Fibroblast of lung (primary cell): ENCODE measurements around the gene NUB1. TPM values are rescaled to one million over a fixed set of nuclear protein-coding genes. Genes with fewer than 3 reads are reported as not detected.

Source experiments
- DNase-seq, 2 donors: peaks; one replicate each; pipeline versions ENCODE4 v3.0.0 to v3.0.0-alpha.2; 2010; ENCODE audit warnings: low read depth in 2 of 2
- H2AFZ ChIP-seq: 2 replicates; pipeline ENCODE4 v1.5.1; 2012; ENCODE audit warnings: low read length, control low read depth, inconsistent platforms
- H3K27ac ChIP-seq: 2 replicates; pipeline ENCODE4 v1.5.1; 2011; ENCODE audit warnings: low read length, control low read depth; ENCODE audit not compliant: insufficient read depth
- H3K27me3 ChIP-seq: 2 replicates; pipeline ENCODE4 v1.5.1; 2011; ENCODE audit warnings: mild to moderate bottlenecking, low read length; ENCODE audit not compliant: control insufficient read depth, insufficient read depth
- H3K36me3 ChIP-seq: 2 replicates; pipeline ENCODE4 v1.5.1; 2011; ENCODE audit warnings: low read length; ENCODE audit not compliant: control insufficient read depth, insufficient read depth
- H3K4me1 ChIP-seq: 2 replicates; pipeline ENCODE4 v1.5.1; 2011; ENCODE audit warnings: low read length; ENCODE audit not compliant: control insufficient read depth, insufficient read depth; ENCODE audit errors: extremely low read depth
- H3K4me2 ChIP-seq: 2 replicates; pipeline ENCODE4 v1.5.1; 2011; ENCODE audit warnings: low read length, control low read depth; ENCODE audit not compliant: insufficient read depth; ENCODE audit errors: extremely low read depth
- H3K4me3 ChIP-seq, 4 experiments: fragments of 200-600 bp in 1 of 4; sonication (generic) in 1 of 4; replicated peaks in 1 of 4; 2 replicates each; pipeline ENCODE4 v1.5.1; 2011 to 2016; ENCODE audit warnings: low read length in 4 of 4, low read depth in 3 of 4, mild to moderate bottlenecking in 3 of 4, control low read depth in 2 of 4, inconsistent platforms in 1 of 4, mixed read lengths in 1 of 4; ENCODE audit not compliant: insufficient read depth in 1 of 4; ENCODE audit errors: control extremely low read depth in 1 of 4
- H3K79me2 ChIP-seq: 2 replicates; pipeline ENCODE4 v1.5.1; 2012; ENCODE audit warnings: mild to moderate bottlenecking, low read length, inconsistent platforms; ENCODE audit not compliant: control insufficient read depth, insufficient read depth
- H3K9ac ChIP-seq: 2 replicates; pipeline ENCODE4 v1.5.1; 2011; ENCODE audit warnings: mild to moderate bottlenecking, low read length, control low read depth; ENCODE audit not compliant: insufficient read depth
- H3K9me3 ChIP-seq: 2 replicates; pipeline ENCODE4 v1.5.1; 2012; ENCODE audit warnings: low read depth, low read length; ENCODE audit not compliant: control insufficient read depth, insufficient read depth
- H4K20me1 ChIP-seq: 2 replicates; pipeline ENCODE4 v1.5.1; 2011; ENCODE audit warnings: low read length; ENCODE audit not compliant: control insufficient read depth, insufficient read depth; ENCODE audit errors: extremely low read depth
- CTCF ChIP-seq, 2 donors: IDR thresholded peaks in 1 of 2; conservative IDR thresholded peaks in 1 of 2; 1 replicate in 1 of 2; 2 replicates in 1 of 2; pipeline ENCODE4 v1.5.1; 2011 to 2012; ENCODE audit warnings: low read length in 2 of 2, control low read depth in 1 of 2, inconsistent platforms in 1 of 2, low read depth in 1 of 2, mild to moderate bottlenecking in 1 of 2
- EZH2 ChIP-seq: IDR thresholded peaks from 2 replicates; pipeline ENCODE4 v1.5.1; 2012; ENCODE audit warnings: low read length, control low read depth, mild to moderate bottlenecking; ENCODE audit errors: missing control alignments
- polyA plus RNA-seq, 2 donors: library from polyadenylated mRNA; depleted of rRNA in 1 of 2; stranded (reverse) in 1 of 2; unstranded in 1 of 2; fragments of >200 nt; gene quantifications; 2 replicates each; pipeline ENCODE4 v1.2.1, GENCODE V29; 2011 to 2012; ENCODE audit warnings: missing spikeins in 1 of 2
- total RNA-seq: library from RNA; depleted of rRNA; stranded (reverse); fragments of >200 nt; gene quantifications from 2 replicates; pipeline ENCODE4 v1.2.1, GENCODE V29; 2014

Gene NUB1
- total and polyA plus RNA-seq, 2 donors (not counting 1 experiment from before 2014, with no cell fraction given) = 44.4 to 77.7 TPM

- Histone ChIP-seq H3K4me2 (no peak overlapping the region), H3K9ac (no peak overlapping the region), H3K4me3 (no peak overlapping the region), H3K36me3 (no peaks in the 10 kb centered on the region), H4K20me1 (no peaks in the 10 kb centered on the region), H2AFZ (no peak overlapping the region), H3K9me3 (no peaks in the 10 kb centered on the region), H3K27me3 (no peaks in the 10 kb centered on the region), H3K27ac (no peak overlapping the region), H3K79me2 (no peaks in the 10 kb centered on the region), H3K4me1 (no peaks in the 10 kb centered on the region)
- DNase-seq = no peak
- TF ChIP-seq CTCF (conservative IDR thresholded peaks at IDR 0.05 in 1 of 2, IDR thresholded peaks at IDR 0.05 in 1 of 2; ENCODE audit: low read depth in 1 of 2, low read length in 2 of 2) (no peak), EZH2 (no peak)
These were observed 57.6 kb downstream of the NUB1 start for GRCh38 chr7:151399305-151399601.

- H2AFZ ChIP-seq = no peak overlapping the region
- DNase-seq = no peak
- no peaks in the 10 kb centered on the region for H4K20me1 ChIP-seq
- H3K4me3 ChIP-seq = no peak overlapping the region
- TF ChIP-seq CTCF (conservative IDR thresholded peaks at IDR 0.05 in 1 of 2, IDR thresholded peaks at IDR 0.05 in 1 of 2; ENCODE audit: low read depth in 1 of 2, low read length in 2 of 2) (no peak), EZH2 (no peak)
- no peaks in the 10 kb centered on the region for H3K4me1 ChIP-seq
- H3K4me2 ChIP-seq = no peak overlapping the region
- H3K79me2 ChIP-seq = no peaks in the 10 kb centered on the region
- no peaks in the 10 kb centered on the region for H3K9me3 ChIP-seq
- no peaks in the 10 kb centered on the region for H3K27me3 ChIP-seq
- no peaks in the 10 kb centered on the region for H3K36me3 ChIP-seq
- H3K9ac ChIP-seq = no peak overlapping the region
- H3K27ac ChIP-seq = no peak overlapping the region
These were observed 58.3 kb downstream of the NUB1 start for GRCh38 chr7:151399906-151400305.

- Histone ChIP-seq H3K9ac (no peak overlapping the region), H3K27me3 (no peaks in the 10 kb centered on the region), H3K27ac (no peak overlapping the region), H3K79me2 (no peaks in the 10 kb centered on the region), H3K4me1 (no peaks in the 10 kb centered on the region), H2AFZ (no peak overlapping the region), H4K20me1 (no peaks in the 10 kb centered on the region), H3K36me3 (no peaks in the 10 kb centered on the region), H3K4me3 (no peak overlapping the region), H3K4me2 (no peak overlapping the region), H3K9me3 (no peaks in the 10 kb centered on the region)
- DNase-seq = no peak
- TF ChIP-seq CTCF (conservative IDR thresholded peaks at IDR 0.05 in 1 of 2, IDR thresholded peaks at IDR 0.05 in 1 of 2; ENCODE audit: low read depth in 1 of 2, low read length in 2 of 2) = no peak
- no peak for TF ChIP-seq EZH2
These were observed 59.2 kb downstream of the NUB1 start for GRCh38 chr7:151400626-151401315.
